IPS-NIHi11 (cell line): Measurements from ENCODE around the gene B3GNT3.
"Not testable (repeated sequence)": the region's sequence is repeated elsewhere in the genome, so short reads cannot be mapped to it uniquely, and the experiment has no call there.

Experiments
- DNase-seq: peaks from one replicate; pipeline ENCODE4 v3.0.0; 2012; ENCODE audit warnings: mixed read lengths, low spot score

The B3GNT3 gene

DNA sequence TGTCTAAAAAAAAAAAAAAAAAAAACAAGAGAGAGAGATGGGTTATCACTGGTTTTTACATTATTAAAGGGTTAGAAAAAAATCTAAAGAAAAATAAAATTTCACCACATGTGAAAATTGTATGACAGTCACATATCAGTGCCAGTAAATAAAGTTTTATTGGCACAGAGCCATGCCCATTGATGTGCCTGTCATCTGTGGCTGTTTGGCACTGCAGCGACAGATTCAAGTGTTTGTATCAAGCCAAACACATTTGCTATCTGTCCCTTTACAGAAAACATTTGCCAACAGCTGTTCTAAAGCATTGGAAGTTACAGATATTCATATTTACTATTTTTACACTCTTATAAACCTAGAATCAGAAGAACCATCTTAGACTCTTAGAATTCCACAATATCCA lies 27.4 kb upstream of the B3GNT3 start:
- no peak for DNase-seq

DNA sequence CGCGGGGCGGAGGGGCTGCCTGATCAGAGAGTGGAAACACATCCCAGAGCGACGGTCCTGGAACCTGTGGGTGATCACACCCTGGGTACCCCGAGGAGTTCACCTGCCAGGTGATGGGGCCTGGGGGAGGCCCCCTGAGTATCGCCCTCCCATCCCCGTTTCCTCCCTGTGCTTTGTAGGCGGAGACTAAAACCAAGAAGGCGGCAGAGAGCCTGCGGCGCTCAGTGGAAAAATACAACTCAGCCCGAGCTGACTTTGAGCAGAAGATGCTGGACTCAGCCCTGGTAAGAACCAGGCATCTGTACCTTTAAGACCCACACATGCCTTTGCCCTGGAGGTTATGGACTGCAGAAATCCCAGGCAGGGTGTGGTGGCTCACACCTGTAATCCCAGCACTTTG lies 24.3 kb upstream of the B3GNT3 start:
- no peak for DNase-seq

DNA sequence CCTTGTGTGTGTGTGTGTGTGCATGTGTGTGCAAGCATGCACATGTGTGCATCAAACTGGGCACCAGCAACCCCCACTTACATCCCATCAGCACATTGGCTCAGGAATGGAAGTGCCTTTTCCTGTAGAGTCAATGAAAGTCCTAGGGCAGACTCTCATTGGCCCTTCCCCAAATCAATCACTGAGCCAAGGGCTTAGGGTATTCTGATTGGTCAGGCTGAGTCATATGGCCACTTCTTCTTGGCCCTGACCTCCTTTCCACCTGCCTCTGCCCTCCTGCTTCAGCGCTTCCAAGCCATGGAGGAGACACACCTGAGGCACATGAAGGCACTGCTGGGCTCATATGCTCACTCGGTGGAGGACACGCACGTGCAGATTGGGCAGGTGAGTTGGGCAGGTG lies 22.8 kb upstream of the B3GNT3 start:
- no peak for DNase-seq

DNA sequence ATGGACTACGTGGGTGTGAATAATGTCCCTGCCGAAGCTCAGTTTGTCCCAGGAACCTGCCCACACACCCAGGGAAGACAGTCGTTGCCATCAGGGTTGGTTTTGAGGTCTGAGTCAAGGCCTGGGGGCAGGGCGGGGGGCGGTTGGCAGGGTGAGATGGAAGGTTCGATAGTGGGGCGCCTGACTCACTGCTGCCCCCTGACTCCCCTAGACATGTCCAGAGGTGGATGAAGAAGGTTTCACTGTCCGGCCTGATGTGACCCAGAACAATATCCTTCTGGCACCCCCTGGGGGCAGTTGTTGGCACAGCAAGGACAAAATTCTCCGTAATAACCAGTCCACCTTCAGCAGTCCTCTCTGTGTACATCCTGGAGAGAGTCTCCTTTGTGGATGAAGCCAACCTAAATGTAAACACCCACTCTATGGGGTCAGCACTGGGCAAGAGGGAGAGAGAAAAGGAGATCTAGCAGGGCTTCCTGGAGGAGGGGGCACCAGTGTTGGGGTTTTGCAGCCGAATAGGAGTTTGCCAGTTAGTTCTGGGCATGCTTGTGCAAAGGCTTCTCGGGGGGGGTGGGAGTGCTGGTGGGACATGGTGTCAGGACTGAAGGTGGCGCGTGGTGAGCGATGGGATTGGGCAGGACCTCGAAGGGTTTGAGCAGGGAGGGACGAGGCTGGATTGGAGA lies 19.6 kb upstream of the B3GNT3 start:
- DNase-seq, result peak; percentile 54

DNA sequence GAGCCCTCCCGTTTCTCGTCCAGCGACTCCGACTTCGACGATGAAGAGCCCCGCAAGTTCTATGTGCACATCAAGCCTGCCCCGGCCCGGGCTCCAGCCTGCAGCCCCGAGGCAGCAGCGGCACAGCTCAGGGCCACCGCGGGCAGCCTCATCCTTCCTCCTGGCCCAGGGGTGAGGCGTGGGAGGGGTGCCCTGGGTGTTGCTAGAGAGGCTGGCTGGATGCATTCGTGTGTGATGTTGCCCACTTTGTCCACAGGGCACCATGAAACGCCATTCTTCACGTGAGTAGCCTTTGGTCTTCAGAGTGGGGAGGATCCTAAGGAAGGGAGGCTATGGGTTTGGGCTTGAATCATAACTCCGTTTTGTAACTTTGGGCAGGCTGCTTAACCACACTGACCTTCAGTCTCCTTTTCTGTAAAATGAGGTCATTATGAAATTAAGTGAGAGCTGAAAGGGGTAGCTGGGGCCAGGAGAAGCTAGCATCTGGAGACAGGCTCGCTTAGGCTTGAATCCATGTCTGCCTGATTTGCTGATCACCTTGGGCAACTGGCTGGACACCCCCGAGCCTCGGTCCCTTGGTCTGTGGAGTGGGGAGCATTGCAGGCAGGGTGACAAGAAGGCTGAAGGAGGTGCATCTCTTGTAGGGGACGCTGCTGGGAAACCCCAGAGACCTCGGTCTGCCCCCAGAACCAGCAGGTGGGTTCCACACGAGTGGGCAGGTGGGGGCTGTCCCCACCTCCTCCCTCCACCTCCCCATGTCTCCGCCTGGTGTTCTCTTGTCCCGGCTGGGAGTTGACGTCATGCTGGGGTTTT lies 18.7 kb upstream of the B3GNT3 start:
- DNase-seq, result no peak

DNA sequence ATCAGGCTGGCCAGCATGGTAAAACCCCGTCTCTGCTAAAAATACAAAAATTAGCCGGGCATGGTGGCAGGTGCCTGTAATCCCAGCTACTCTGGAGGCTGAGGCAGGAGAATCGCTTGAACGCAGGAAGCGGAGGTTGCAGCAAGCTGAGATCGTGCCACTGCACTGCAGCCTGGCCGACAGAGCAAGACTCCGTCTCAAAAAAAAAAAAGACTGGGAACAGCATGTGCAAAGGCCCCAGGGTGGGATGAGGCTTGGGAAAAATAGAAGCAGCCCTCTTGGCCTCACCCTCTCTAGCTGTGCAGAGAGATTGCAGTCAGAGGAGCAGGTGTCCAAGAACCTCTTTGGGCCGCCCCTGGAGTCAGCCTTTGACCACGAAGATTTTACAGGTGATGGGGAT lies 17.1 kb upstream of the B3GNT3 start:
- not testable (repeated sequence) for DNase-seq

DNA sequence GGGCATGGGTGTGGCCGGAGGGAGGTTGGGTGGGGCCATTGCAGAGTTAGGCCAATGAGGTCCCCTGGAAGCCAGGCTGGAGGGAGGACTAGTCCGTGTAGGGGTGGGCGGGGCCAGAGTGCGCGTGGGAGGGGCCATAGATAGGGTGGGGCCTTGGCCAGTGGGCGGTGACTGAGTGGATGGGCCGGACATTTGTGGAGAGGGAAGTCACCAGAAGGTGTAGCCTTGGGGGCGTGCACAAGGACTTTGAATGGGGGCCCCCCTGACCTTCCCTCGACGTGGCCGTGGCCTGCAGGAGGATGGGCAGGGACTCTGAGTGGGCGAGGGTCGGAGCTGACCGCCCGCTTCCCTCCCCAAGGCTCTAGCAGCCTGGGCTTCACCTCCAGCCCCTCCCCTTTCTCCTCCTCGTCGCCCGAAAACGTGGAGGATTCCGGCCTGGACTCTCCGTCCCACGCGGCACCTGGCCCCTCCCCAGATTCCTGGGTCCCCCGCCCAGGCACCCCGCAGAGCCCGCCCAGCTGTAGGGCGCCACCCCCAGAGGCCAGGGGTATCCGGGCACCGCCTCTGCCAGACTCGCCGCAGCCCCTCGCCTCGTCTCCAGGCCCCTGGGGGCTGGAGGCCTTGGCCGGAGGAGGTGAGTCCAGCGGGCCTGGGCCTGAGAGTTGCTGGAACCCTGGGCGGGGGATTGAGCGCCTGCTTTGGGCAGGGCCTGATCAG lies 16.5 kb upstream of the B3GNT3 start:
- peak; percentile 90 for DNase-seq

DNA sequence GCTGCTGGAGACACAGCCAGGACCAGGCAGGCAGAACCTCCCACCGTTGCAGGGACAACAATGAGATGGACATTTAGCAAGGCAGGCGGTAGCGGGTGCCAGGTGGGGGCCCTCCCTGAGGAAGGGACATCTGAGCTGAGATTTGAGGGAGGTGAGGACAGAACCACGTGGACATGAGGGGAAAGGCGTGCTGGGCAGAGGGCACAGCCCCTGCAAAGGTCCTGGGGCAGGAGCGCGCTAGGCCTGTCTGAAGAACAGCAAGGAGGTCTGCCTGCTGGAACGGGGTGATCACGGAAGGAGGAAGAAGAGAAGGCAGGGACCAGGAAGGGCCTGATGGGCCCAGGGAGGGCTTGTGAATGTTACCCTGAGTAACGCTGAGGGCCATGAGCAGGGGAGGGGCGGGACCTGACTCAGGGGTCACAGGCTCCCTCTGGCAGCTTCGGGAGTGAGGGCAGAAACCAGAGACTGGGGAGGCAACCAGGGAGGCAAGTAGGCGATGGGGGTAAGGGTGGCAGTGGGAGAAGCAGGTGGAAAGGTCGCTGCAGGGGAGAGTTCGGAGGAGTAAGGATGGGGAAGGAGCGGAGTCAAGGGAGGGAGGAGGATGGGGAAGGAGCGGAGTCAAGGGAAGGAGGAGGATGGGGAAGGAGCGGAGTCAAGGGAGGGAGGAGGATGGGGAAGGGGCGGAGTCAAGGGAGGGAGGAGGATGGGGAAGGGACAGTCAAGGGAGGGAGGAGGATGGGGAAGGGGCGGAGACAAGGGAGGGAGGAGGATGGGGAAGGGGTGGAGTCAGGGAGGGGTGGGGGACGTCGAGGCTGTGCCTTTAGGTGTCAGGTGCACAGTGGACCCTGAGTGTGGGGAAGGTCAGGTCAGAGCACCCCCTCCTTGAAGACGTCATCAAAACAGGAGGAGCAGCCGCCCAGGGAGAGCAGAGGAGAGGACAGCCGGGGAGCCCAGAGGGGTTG lies 15.7 kb upstream of the B3GNT3 start:
- peak; percentile 83 for DNase-seq

DNA sequence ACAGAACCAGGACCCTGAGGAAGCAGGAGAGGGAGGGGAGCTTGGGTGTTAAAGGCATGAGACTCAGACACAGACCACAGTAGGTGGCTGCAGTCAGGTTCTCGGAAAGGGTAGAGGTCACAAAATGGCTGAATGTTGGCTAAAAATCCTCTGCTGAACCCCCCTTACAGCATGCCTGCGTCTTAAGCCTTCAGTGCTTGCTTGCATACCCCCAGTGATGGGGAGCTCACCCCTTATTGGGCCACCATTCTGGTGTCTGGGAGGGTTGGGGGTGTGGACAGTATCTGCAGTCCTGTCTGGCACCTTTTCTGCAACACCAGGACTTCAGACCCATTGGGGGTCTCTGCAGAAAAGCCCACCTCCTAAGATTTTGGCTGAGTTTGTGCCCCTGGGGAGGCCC lies 14.2 kb upstream of the B3GNT3 start:
- DNase-seq, result no peak

DNA sequence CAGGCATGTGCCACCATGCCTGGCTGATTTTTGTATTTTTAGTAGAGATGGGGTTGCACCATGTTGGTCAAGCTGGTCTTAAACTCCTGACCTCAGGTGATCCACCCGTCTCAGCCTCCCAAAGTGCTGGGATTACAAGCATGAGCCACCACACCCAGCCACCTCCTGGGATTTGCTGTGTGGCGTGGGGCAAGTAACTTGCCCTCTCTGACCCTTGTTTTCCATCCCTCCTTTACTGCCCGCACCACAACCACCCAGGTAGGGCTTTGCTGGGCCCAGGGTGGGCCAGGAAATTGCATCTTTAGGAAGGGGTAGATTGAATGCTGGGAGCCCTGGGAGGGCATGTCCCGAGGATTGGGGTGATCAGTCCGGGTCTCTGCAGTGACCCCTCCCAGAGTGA lies 11.2 kb upstream of the B3GNT3 start:
- DNase-seq, result not testable (repeated sequence)

DNA sequence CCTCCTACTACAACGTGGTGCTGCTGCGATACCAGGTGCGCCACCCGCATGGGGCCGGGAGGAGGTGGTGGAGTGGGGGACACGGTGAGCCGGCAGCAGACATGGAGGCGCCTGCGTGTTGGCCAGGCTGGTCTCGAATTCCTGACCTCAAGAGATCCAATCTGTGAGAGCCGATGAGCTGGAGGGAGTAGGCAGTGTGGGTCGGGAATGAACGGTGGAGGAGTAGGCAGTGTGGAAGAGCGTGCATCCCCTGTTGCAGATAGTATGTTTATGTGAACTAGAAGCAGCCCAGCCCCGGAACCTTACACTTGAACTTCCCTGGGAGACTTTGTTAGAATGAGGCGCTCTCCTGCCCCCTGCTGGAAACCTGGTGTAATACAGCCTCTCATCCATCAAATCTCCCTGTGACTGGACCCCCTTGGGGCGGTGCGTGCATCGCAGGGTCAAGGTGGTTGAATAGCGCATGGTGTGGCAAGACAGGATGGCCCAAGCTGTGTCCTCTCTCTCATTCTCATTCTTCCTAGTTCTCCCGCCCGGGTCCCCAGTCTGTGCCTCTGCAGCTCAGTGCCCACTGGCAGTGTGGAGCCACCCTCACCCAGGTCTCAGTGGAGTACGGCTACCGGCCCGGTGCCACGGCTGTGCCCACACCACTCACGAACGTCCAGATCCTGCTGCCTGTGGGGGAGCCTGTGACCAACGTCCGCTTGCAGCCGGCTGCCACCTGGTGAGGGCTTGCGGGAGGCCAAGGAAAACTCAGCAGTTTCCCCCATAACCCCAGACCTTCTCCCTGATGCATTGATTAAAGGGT lies 10.5 kb upstream of the B3GNT3 start:
- DNase-seq, result peak; percentile 87

DNA sequence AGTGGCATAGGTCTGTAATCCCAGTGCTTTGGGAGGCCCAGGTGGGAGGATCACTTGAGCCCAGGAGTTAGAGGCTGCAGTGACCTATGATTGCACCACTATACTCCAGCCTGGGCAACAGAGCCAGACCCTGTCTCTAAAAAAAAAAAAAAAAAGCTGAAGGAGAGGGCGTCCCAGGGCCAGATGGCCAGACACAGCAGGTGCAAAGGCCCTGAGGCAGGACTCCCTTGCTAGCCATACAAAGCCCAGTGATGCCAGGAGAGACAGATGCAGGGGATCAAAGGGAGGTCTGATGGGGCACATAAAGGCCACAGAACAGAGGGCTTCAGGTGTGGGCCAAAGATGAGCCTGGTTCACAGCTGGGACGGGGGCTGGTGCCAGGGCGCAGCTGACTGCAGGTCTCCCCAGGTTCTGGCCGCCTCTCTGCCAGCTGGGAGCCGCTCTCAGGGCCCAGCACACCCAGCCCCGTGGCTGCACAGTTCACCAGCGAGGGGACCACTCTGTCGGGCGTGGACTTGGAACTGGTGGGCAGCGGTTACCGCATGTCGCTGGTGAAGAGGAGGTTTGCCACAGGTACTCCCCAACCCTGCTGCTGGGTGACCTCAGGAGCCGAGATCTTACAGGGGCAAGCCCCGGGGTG lies 7.5 kb upstream of the B3GNT3 start:
- no peak for DNase-seq

DNA sequence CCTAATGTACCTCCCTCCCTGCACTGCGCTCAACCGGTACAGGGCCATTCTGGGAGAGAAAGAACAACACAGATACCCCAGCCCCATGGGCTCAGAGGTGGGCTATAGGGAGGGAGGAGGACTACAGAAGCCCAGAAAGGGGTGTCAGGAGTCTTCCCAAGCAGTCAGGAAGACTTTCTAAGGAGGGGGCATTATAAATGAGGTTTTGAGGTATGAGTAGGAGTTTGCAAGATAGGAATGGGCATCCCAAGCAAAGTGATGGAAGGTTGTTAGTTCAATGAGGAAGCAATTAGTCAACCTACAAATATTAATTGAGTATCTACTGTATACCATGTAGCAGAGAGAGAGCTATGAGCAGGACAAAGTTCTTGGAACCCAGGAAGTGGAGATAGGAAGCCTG lies 6.3 kb upstream of the B3GNT3 start:
- no peak for DNase-seq

DNA sequence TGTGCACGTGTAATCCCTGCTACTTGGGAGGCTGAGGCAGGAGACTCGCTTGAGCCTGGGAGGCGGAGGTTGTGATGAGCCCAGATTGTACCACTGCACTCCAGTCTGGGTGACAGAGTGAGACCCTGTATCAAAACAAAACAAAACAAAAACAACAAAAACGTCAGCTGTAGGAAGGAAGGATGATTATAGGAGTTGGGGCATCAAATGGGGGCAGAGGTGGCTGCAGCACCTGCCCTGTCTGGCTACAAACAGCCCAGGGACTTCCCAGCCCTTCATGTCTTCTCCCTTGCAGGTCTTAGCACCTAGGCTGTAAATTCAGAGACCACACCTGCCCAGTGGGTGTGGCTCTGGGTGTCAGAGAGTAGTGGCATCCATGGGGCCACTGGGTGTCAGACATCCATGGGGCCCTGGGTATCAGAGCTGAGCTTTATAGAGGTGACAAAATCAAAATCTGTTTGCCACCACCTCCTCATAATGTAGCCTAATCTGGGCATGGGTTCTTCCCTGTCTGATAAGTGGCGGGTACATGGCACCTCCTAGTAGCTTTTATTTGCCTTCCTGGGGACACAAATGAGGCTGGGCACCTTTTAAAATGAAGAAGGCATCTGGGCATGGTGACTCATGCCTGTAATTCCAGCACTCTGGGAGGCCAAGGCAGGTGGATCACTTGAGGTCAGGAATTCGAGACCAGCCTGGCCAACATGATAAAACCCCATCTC lies 4.7 kb upstream of the B3GNT3 start:
- no peak for DNase-seq

DNA sequence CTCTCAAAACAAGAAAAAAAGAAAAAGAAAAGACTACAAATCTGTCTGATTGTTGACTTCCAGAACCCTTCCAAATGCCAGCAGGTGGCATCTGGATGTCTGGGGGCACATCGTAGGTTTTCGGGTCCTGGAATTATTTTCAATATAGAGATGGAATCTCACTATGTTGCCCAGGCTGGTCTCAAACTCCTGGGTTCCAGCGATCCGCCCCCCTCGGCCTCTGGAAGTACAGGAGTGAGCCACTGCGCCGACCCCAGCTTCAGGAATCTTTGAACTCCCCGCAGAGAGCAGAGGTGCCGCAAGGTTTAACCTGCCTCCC lies 567 bp upstream of the B3GNT3 start:
- no peak for DNase-seq

DNA sequence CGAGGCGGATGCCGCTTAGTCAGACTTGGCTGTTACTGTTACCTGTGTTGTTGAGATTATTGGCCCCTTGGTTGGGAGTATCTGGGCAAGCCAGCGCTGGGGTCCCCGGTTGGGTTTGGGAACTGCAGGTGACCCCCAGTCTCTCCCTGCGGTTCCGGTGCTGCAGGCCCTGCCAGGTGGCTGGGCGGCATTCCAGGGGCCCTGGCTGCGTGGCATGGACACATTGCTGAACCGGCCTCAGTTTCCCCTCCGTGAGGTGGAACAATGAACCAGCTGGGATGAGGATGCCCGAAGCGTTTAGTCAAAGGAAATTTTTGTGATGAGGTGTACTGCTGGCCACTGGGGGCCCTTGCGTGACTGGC lies 538 bp downstream of the B3GNT3 start:
- no peak for DNase-seq

DNA sequence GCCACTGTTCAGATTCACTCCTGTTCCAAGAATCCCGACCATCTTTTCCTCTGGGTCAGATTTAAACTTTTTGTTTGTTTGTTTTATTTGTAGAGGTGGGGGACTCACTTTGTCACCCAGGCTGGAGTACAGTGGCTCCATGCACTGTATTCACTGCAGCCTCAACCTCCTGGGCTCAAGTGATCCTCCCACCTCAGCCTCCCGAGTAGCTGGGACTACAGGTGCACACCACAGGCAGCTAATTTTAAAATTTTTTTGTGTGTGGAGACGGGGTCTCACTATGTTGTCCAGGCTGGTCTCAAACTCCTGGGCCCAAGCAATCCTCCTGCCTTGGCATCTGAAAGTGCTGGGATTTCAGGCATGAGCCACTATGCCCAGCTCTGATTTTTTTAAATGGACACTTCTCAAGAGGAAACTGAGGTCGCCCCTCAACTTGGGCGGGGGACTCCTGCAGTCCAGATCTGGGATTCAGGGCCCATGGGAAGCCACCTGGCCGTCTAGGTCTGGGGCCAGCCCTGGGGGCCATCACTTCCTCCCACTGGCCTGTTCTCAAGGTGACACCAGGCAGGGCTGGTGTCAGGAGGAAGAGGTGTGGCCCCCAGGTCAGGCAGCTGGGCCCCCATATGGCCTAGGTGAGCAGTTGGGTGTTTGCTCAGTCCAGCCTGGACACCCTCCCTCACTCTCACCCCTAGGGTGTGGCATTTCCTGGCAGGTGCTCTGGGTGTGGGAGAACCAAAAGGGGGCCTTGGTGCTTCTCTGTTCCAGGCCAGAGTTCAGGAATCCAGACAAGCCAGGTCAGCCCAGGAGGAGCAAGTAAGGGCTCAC lies 1.3 kb downstream of the B3GNT3 start:
- DNase-seq, result no peak

DNA sequence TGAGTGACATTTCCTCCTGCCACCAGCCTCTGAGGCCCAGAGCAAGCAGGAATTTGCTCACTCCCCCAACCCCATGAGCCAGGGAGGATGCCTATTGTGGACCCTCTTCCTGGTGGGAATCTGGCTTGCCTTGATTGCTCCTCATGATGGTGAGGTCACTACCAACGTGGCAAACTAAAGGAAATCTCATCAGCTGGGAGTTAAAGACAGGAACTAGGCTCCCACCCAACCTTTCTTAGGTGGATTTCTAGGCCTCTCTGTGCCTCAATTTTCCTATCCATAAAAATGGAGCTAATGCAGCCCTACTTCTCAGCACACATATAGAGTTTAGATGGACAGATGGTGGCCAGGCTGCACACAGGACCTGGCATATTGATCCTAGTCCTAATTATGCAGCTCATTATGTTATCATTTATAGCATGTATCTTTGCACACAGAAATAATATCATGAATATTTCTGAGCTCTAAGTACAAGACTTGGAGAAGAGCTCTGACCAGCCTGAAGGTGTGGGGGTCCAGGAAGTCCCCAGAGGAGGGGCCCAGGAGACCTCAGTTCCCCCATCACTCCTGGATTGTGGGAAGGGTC lies 2.0 kb downstream of the B3GNT3 start:
- DNase-seq, result no peak
